Astrocyte (in vitro differentiated cells and primary cell): ENCODE measurements around the gene VEGFA.

Experiments used
- EZH2 ChIP-seq: IDR thresholded peaks from 2 replicates; pipeline ENCODE4 v1.6.1; 2012; ENCODE audit warnings: mild to moderate bottlenecking, low read length, inconsistent platforms; ENCODE audit not compliant: insufficient read depth
- TF ChIP-seq, protein P1 (sequence below): IDR thresholded peaks from 2 replicates; pipeline ENCODE4 v1.5.1; 2011; ENCODE audit warnings: low read depth, mild to moderate bottlenecking, inconsistent platforms, low read length, moderate library complexity; ENCODE audit not compliant: insufficient read depth

DNA sequence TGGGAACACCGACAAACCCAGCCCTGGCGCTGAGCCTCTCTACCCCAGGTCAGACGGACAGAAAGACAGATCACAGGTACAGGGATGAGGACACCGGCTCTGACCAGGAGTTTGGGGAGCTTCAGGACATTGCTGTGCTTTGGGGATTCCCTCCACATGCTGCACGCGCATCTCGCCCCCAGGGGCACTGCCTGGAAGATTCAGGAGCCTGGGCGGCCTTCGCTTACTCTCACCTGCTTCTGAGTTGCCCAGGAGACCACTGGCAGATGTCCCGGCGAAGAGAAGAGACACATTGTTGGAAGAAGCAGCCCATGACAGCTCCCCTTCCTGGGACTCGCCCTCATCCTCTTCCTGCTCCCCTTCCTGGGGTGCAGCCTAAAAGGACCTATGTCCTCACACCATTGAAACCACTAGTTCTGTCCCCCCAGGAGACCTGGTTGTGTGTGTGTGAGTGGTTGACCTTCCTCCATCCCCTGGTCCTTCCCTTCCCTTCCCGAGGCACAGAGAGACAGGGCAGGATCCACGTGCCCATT, 15.3 kb downstream of the VEGFA start:
- TF ChIP-seq, protein P1, sequence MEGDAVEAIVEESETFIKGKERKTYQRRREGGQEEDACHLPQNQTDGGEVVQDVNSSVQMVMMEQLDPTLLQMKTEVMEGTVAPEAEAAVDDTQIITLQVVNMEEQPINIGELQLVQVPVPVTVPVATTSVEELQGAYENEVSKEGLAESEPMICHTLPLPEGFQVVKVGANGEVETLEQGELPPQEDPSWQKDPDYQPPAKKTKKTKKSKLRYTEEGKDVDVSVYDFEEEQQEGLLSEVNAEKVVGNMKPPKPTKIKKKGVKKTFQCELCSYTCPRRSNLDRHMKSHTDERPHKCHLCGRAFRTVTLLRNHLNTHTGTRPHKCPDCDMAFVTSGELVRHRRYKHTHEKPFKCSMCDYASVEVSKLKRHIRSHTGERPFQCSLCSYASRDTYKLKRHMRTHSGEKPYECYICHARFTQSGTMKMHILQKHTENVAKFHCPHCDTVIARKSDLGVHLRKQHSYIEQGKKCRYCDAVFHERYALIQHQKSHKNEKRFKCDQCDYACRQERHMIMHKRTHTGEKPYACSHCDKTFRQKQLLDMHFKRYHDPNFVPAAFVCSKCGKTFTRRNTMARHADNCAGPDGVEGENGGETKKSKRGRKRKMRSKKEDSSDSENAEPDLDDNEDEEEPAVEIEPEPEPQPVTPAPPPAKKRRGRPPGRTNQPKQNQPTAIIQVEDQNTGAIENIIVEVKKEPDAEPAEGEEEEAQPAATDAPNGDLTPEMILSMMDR, result no peak
- TF ChIP-seq EZH2, result no peak
